ENCODE data around the gene MAP1LC3A. TPM values are rescaled to one million over a fixed set of nuclear protein-coding genes. Genes with fewer than 3 reads are reported as not detected.

MAP1LC3A gene
- total RNA-seq, 1 experiment from 2014 or later = not detected

DNA sequence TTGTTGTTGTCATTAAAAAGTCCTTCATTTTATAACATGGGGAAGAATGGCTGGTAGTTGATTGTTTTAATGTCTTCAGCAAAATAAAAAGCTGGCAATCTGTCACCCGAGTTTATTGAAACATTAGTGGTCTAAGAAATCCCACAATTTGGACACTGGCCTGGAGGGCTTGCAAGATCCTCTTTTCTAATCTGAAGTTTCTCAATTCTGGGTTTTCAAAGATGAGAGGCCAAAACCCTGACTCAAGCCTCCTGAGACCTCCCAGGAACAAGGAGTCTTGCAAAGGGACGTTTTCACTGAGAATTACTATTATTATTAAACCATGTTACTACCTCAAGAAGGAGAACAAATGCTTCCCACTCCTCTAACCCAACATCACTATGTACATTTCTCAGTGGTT, 19.5 kb downstream of the MAP1LC3A start:
- Histone ChIP-seq H3K27me3 (ENCODE audit: insufficient read depth, low read depth) (no peaks in the 10 kb centered on the region), H3K4me3 (no peak overlapping the region), H3F3A (ENCODE audit: insufficient read depth, low read depth) (peaks cover 9% of the 10 kb centered on the region; the same call in 1 of the 2 replicates), H2AFZ (no peak overlapping the region), H3K4me1 (replicated peaks; ENCODE audit: insufficient read depth) (peaks cover 25% of the 10 kb centered on the region), H4K20me1 (ENCODE audit: insufficient read depth) (no peaks in the 10 kb centered on the region), H3K4me2 (no peak overlapping the region), H3K36me3 (ENCODE audit: low read depth) (no peaks in the 10 kb centered on the region), H3K9me3 (ENCODE audit: insufficient read depth, low read depth) (no peaks in the 10 kb centered on the region), H3K9me2 (ENCODE audit: insufficient read depth) (no peaks in the 10 kb centered on the region), H3K27ac (no peak overlapping the region), H3K79me2 (ENCODE audit: low read depth) (no peaks in the 10 kb centered on the region)
- DNase-seq = no peak
- intact Hi-C loops (cut with micrococcal nuclease; ENCODE audit: unreplicated experiment) = loop anchor here (5.0 kb wide), 1 partner anchor 266 kb away; no protein-coding TSS in a partner anchor
- no peak for TF ChIP-seq EZH2 (IDR thresholded peaks at IDR 0.05; ENCODE audit: low read depth)
- TF ChIP-seq, protein P1, sequence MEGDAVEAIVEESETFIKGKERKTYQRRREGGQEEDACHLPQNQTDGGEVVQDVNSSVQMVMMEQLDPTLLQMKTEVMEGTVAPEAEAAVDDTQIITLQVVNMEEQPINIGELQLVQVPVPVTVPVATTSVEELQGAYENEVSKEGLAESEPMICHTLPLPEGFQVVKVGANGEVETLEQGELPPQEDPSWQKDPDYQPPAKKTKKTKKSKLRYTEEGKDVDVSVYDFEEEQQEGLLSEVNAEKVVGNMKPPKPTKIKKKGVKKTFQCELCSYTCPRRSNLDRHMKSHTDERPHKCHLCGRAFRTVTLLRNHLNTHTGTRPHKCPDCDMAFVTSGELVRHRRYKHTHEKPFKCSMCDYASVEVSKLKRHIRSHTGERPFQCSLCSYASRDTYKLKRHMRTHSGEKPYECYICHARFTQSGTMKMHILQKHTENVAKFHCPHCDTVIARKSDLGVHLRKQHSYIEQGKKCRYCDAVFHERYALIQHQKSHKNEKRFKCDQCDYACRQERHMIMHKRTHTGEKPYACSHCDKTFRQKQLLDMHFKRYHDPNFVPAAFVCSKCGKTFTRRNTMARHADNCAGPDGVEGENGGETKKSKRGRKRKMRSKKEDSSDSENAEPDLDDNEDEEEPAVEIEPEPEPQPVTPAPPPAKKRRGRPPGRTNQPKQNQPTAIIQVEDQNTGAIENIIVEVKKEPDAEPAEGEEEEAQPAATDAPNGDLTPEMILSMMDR (conservative IDR thresholded peaks at IDR 0.05) = no peak
- ChIA-PET POLR2A (ENCODE audit: unreplicated experiment) (no interaction called here), CTCF (interaction anchor here (1.1 to 2.2 kb wide), 2 partner anchors 189 to 192 kb away, joined by 3 to 13 read pairs; no protein-coding TSS in a partner anchor)
- no TSS peak for BruUV-seq (replicated peaks)

- no peaks in the 10 kb centered on the region for H3K79me2 ChIP-seq (ENCODE audit: low read depth)
- no peak for DNase-seq
- POLR2A ChIA-PET (ENCODE audit: unreplicated experiment) = no interaction called here
- H3F3A ChIP-seq (ENCODE audit: insufficient read depth, low read depth) = peaks cover 9% of the 10 kb centered on the region; the same call in 1 of the 2 replicates
- H3K4me1 ChIP-seq (replicated peaks; ENCODE audit: insufficient read depth) = peaks cover 30% of the 10 kb centered on the region
- no TSS peak for BruUV-seq (replicated peaks)
- H2AFZ ChIP-seq = no peak overlapping the region
- no peak overlapping the region for H3K27ac ChIP-seq
- CTCF ChIA-PET = interaction anchor here (0.5 to 2.2 kb wide), 6 partner anchors 75 to 686 kb away, joined by 3 to 13 read pairs (median 5); no protein-coding TSS in a partner anchor
- H4K20me1 ChIP-seq (ENCODE audit: insufficient read depth) = no peaks in the 10 kb centered on the region
- H3K4me2 ChIP-seq = no peak overlapping the region
- H3K9me3 ChIP-seq (ENCODE audit: insufficient read depth, low read depth) = no peaks in the 10 kb centered on the region
- H3K36me3 ChIP-seq (ENCODE audit: low read depth) = no peaks in the 10 kb centered on the region
- TF ChIP-seq, protein P1 (conservative IDR thresholded peaks at IDR 0.05) = no peak
- TF ChIP-seq EZH2 (IDR thresholded peaks at IDR 0.05; ENCODE audit: low read depth) = no peak
- no peaks in the 10 kb centered on the region for H3K9me2 ChIP-seq (ENCODE audit: insufficient read depth)
- intact Hi-C loops (cut with micrococcal nuclease; ENCODE audit: unreplicated experiment) = loop anchor here (5.0 kb wide), 1 partner anchor 266 kb away; no protein-coding TSS in a partner anchor
- H3K4me3 ChIP-seq = no peak overlapping the region
- H3K27me3 ChIP-seq (ENCODE audit: insufficient read depth, low read depth) = no peaks in the 10 kb centered on the region
These were observed 20.0 kb downstream of the MAP1LC3A start for GRCh38 chr20:34578521-34578920.

- H2AFZ ChIP-seq = no peak overlapping the region
- H3K4me3 ChIP-seq = no peak overlapping the region
- CTCF ChIA-PET = interaction anchor here (0.5 to 2.2 kb wide), 10 partner anchors 45 to 685 kb away, joined by 3 to 13 read pairs (median 4); no protein-coding TSS in a partner anchor
- H3K27me3 ChIP-seq (ENCODE audit: insufficient read depth, low read depth) = no peaks in the 10 kb centered on the region
- peaks cover 9% of the 10 kb centered on the region; the same call in 1 of the 2 replicates for H3F3A ChIP-seq (ENCODE audit: insufficient read depth, low read depth)
- BruUV-seq (replicated peaks) = no TSS peak
- H3K79me2 ChIP-seq (ENCODE audit: low read depth) = no peaks in the 10 kb centered on the region
- H3K9me3 ChIP-seq (ENCODE audit: insufficient read depth, low read depth) = no peaks in the 10 kb centered on the region
- no peak overlapping the region for H3K27ac ChIP-seq
- DNase-seq = peak; percentile 61 to 78
- no peaks in the 10 kb centered on the region for H3K9me2 ChIP-seq (ENCODE audit: insufficient read depth)
- H3K36me3 ChIP-seq (ENCODE audit: low read depth) = no peaks in the 10 kb centered on the region
- H3K4me1 ChIP-seq (replicated peaks; ENCODE audit: insufficient read depth) = peaks cover 31% of the 10 kb centered on the region
- TF ChIP-seq, protein P1 (conservative IDR thresholded peaks at IDR 0.05) = peak; percentile 79
- TF ChIP-seq EZH2 (IDR thresholded peaks at IDR 0.05; ENCODE audit: low read depth) = no peak
- intact Hi-C loops (cut with micrococcal nuclease; ENCODE audit: unreplicated experiment) = loop anchor here (1.0 to 5.0 kb wide), 6 partner anchors 53 to 389 kb away; no protein-coding TSS in a partner anchor
- POLR2A ChIA-PET (ENCODE audit: unreplicated experiment) = interaction anchor here (0.6 to 0.7 kb wide), 5 partner anchors 57 to 694 kb away, joined by 4 to 11 read pairs (median 5); no protein-coding TSS in a partner anchor
- no peaks in the 10 kb centered on the region for H4K20me1 ChIP-seq (ENCODE audit: insufficient read depth)
- H3K4me2 ChIP-seq = no peak overlapping the region
These were observed 20.9 kb downstream of the MAP1LC3A start for GRCh38 chr20:34579191-34579978.

Measured in PC-9 (cell line).